GM21423 (cell line): Measurements from ENCODE around the gene EDDM13.
"Not testable (repeated sequence)": the region's sequence is repeated elsewhere in the genome, so short reads cannot be mapped to it uniquely, and the experiment has no call there.

Experiments used
- ATAC-seq: cut with Tn5 transposase; IDR thresholded peaks from one replicate; pipeline ENCODE4 v1.9.1; 2021; ENCODE audit warnings: mild to moderate bottlenecking, moderate library complexity; ENCODE audit not compliant: unreplicated experiment

The EDDM13 gene

DNA sequence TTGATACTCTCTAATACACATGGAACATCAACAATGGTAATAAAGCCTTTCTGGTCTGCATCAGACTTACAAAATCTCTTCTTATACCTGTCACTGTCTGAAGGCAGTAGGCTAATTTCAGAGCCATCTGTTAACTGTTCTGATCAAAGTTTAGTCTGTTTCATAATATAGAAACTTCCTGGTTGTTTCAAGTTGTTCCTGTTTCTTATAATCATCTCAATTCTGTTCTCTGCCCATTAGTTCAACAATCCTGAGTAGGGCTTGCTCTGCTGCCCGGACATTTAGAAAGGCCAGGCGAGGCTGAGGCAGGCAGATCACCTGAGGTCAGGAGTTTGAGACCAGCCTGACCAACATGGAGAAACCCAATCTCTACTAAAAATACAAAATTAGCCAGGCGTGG is 47.4 kb downstream of the EDDM13 start:
- no peak for ATAC-seq

DNA sequence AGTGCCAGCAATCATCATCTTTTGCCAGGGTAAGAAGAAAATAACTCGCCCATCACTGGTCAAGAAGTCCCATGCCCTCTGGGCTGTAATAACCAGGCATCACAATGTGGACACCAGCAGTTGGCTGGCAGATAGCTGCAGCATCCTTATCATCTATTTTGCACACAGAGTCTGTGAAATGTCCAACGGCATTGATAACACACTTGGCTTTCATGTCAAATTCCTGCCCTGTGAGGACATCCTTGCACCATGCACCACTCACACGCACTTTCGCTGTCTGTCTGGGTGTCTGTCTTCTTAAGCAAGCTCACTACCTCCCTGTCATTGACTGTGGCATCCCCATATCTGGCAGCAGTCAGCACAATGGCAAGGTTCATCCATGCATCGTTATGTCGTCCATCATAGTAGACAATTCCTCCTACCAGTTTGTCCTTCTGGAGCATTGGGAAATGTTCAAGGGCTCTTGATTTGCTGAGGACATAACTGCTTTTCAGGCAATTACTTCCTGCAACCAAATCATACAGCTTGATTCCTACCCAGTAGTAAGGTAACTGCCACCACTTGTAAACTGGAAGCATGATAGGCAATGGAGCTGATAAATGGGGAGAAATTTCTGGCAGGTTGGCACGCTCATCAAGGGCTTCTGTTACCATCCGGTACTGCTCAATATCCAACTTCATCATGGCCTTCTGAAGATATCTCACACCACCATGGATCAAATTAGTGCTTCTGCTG is 48.9 kb downstream of the EDDM13 start:
- ATAC-seq: no peak

DNA sequence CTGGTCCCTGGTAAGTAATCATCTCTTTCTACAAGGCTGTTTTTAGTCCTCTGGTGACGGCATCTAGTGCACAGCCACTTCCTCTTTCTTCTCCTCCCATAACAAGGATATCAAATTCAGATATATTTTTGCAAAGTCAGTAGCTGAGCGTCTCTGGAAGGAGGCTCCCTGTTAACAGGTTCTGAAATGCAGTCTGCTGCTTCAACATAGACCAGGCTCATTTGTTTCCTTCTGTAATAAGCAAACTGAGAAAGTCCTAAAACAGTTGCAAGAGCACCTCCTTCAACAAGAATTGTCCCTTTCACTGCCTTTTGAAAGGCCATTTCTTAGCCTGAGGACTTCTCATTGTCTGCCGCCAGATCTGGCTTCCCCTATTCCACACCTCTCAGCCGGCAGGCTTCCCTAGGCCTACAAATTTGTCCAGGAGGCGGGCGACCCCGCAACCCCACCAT is 49.5 kb downstream of the EDDM13 start:
- ATAC-seq: no peak

DNA sequence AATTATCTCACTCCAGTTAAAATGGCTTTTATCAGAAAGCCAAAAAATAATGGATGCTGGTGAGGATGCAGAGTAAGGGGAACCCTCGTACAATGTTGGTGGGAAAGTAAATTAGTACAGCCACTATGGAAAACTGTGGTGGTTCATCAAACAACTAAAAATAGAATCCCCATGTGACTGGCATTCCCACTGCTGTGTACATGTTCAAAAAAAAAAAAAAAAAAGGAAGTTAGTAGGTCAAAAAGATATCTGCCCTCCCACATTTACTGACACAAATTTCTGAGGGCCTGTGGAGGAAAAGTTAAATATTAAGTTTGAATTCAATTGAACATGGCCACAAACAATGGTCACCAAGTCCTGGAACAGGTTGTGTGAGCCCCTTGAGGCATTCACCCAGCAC is 51.9 kb downstream of the EDDM13 start:
- ATAC-seq: no peak

DNA sequence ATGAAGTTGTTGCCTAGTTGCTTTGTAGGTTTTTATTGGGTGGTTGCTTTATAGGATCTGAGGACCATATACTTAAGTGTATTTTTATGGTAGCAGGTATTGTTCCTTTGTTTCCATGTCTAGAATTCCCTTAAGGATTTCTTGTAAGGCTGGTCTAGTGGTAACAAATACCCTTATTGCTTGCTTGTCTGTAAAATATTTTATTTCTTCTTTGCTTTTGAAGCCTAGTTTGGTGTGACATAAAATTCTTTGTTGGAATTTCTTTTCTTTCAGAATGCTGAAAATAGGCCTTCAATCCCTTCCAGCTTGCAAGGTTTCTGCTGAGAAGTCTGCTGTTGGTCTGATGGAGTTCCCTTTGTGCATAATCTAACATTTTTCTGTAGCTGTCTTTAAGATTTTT is 60.1 kb downstream of the EDDM13 start:
- ATAC-seq: no peak

DNA sequence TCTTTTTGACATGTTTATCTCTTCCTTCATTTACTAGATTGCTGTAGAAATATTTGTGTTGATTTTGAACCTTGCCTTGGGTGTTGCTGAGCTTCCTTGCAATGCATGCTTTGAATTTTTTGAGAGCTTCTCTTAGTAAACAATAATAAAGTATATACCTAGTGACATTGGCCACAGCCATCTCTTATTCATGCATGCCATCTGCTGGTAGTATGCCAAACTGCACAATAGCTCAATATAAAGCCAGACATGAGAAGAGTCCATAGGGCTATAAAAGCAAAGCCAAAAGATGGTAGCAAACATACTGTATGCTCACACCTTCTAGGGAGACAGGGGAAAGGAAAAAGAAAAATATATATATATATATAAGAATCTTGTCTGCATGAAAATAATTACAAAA is 61.0 kb downstream of the EDDM13 start:
- ATAC-seq: no peak

DNA sequence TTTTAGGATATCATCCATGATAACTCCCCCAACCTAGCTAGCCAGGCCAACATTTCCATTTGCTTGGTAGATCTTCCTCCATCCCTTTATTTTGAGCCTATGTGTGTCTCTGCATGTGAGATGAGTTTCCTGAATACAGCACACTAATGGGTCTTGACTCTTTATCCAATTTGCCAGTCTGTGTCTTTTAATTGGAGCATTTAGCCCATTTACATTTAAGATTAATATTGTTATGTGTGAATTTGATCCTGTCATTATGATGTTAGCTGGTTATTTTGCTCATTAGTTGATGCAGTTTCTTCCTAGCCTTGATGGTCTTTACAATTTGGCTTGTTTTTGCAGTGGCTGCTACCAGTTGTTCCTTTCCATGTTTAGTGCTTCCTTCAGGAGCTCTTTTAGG is 62.8 kb downstream of the EDDM13 start:
- not testable (repeated sequence) for ATAC-seq

DNA sequence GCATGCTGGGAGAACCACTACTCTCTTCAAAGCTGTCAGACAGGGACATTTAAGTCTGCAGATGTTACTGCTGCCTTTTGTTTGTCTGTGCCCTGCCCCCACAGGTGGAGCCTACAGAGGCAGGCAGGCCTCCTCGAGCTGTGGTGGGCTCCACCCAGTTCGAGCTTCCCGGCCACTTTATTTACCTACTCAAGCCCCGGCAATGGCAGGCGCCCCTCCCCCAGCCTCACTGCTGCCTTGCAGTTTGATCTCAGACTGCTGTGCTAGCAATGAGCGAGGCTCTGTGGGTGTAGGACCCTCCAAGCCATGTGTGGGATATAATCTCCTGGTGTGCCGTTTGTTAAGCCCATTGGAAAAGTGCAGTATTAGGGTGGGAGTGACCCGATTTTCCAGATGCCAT is 64.5 kb downstream of the EDDM13 start:
- ATAC-seq: not testable (repeated sequence)

DNA sequence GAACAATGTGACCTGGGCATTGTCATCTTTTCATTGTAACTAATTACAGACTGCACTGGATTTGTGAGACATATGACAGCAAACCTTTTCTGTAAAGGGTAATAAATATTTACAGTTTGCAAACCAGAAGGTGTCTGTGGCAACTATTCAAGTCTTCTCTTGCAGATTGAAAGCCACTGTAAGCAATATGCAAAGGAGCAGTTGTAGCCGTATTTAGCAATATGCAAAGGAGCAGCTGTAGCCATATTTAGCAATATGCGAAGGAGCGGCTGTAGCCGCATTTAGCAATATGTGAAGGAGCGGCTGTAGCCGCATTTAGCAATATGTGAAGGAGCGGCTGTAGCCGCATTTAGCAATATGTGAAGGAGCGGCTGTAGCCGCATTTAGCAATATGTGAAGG is 66.5 kb downstream of the EDDM13 start:
- not testable (repeated sequence) for ATAC-seq

DNA sequence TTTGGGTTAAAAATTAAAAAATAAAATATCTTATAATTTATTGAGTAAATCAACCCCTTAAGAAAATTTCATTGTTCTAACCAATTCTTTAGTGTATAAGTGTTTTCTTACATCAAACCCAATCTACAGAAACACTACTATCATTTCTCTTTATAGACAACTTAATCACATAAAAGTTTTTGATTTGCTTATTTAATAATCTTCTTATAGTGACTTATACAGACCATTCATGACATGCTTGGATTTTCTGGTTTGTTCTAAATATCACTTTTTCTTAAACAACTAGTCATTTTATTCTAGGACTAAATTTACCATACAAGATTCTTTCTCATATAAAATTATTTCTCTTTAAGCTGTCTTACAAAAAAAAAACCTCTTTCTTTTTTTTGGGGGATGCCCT is 69.4 kb downstream of the EDDM13 start:
- ATAC-seq: no peak

DNA sequence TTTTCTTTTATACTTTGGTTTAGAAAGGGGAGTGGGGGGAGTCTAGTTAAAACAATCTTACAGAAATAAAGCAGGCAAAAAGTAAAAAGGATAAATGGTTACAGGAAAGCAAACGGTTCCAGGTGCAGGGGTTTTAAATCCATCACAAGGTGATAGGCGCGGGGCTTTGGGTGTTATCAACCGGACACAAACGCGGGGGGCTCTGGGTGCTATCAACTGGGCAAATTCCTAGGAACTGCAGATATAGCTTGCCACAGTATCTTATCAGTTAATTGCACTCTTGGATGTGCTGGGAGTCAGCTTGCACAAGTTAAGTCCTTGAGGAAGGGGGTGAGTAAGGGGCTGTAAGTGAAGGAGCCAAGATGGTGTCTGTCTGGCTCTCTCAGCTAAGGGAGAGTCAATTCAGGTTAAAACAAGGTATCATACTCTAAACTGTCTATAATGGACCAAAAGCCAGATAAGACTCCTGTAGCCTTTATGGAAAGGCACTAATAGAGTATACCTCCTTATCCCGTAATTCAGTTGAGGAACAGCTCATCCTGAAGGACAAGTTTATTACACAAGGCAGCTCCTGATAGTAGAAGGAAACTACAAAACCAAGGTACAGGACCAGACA is 74.7 kb downstream of the EDDM13 start:
- ATAC-seq: no peak

DNA sequence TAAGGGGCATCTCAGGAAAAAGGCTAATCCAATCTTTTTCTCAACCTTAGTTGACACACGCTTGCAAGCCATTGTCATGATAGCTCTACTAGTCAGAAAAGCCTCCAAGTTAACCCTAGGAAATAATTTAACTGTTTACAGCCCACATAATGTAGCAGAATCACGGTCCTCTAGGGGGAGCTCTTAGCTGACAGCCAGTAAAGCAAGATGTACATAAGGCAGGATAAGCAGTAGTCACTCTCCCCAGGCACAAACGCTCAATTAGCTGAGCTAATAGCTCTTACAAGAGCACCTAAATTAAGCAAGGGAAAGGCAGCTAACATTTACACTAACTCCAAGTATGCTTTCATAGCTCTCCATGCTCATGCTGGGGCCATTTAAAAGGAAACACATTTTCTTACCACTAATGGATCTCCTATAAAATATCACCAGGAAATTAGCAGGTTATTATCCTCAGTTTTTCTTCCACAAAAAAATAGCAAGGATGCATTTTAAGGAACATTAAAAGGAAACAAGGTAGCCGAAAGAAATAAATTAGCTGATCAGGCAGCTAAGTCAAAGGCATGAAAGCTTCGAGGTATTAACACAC is 75.8 kb downstream of the EDDM13 start:
- no peak for ATAC-seq

DNA sequence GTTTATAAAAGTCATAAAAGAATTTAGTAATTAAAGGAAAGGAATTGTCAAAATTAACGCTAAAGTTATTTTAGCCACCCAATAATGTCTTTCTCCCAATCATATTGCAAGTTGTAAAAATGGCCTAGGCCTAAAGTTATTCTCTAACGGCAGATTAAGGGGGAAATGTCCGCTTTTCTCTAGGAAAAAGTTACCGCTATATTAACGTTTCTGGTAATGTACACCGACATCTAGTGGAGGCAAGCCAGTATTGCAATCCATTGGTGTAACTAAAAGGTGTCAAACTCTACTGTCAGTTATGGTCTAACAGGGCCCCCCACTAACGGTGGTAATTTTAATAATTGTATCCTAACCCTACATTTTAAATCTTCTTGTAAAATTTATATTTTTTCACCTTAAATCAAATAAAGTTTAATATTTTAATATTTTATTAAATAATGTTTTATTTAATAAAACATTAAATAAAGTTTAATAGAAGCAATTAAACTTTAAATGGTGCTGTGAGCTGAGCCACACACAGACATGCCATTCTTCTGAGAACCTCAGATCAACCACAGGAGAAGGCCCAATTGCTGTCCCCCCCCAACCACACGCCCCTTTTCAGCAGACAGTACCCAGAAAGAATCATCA is 78.0 kb downstream of the EDDM13 start:
- no peak for ATAC-seq

DNA sequence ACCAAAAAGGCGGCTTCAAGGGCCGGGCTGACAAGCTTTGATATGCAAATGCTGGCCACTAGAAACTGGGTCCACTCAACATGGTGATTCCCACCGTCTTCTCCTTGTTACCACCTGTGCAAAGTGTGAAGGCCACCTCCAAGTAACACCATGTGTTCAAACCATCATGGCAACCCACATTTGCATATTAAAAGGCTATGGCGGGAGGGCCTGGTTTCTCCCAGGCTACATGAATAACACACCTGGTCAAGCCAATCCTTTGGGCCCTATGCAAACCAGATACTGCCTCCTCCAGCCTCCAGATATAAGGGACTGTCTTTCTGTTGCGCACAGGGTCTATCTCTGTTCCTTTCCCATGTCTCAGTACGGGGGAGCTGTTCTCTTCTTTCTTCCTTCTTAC is 78.7 kb downstream of the EDDM13 start:
- ATAC-seq: no peak

DNA sequence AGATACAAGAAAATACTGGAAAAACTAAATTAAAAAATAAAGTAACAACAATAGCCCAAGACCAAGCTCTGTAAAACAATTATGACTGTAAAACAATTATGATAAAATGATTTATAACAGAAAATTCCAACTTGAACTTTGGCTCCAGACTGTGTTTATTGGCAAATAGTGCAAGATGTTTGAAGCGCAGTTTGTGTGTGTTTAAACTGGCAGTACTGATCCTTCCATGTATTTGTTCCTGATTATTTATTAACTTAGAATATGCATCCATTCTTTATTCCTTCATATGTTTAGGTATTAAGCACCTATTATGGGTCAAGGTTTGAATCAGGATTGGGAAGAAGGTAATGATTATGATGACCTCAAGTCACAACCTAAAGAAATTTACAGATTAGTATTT is 83.0 kb downstream of the EDDM13 start:
- ATAC-seq: no peak

DNA sequence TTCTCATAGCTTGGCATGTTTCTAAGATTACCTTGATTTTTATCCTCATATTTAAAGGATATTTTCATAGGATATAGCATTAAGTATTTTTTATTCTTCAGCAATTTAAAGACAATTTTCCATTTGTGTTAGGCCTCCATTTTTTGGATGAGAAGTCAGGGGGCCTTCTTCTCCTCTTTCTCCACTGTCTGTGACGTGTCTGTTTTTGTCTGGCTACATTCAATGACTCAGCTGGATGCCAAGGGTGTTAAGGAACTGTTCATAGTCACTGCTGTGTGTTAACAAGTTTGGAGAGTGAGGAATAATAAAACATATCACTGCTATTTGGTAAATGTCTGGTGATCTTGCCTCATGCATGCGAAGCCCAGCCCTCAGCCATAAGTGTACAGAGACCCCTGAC is 84.4 kb downstream of the EDDM13 start:
- no peak for ATAC-seq
